OCI-LY1 (cell line): ENCODE measurements around the gene OBSL1.

Source experiments
- CTCF ChIP-seq: fragments of 200-600 bp; sonication (generic), shearing (Covaris generic); IDR thresholded peaks from 2 replicates; pipeline ENCODE4 v1.5.1; 2017; ENCODE audit warnings: mild to moderate bottlenecking, antibody characterized with exemption, low read length, moderate library complexity, mixed read lengths
- EZH2 ChIP-seq: fragments of 200-600 bp; sonication (generic), shearing (Covaris generic); IDR thresholded peaks from 2 replicates; pipeline ENCODE4 v1.8.0; 2017; ENCODE audit warnings: borderline replicate concordance, mixed run types, mild to moderate bottlenecking, antibody characterized with exemption, low read length, moderate library complexity, mixed read lengths

- TF ChIP-seq CTCF (no peak), EZH2 (no peak)
Measured at GRCh38 chr2:219523031-219523671, 48.2 kb downstream of the OBSL1 start.
